Hepatocyte (in vitro differentiated cells): Measurements from ENCODE around the gene VTA1. TPM values are rescaled to one million over a fixed set of nuclear protein-coding genes. Genes with fewer than 3 reads are reported as not detected.

Experiments
- DNase-seq: peaks from one replicate; pipeline ENCODE4 v3.0.0-alpha.2; 2016; ENCODE audit warnings: low spot score
- H2AFZ ChIP-seq: fragments of 200-600 bp; sonication (generic); 2 replicates; pipeline ENCODE4 v1.6.0; 2016; ENCODE audit warnings: antibody characterized with exemption, mild to moderate bottlenecking
- H3K27ac ChIP-seq: fragments of 200-600 bp; sonication (generic); 2 replicates; pipeline ENCODE4 v1.5.1; 2016; ENCODE audit warnings: mild to moderate bottlenecking
- H3K27me3 ChIP-seq: fragments of 200-600 bp; sonication (generic); 2 replicates; pipeline ENCODE4 v1.6.1; 2016
- H3K36me3 ChIP-seq: fragments of 200-600 bp; sonication (generic); replicated peaks from 2 replicates; pipeline ENCODE4 v1.5.1; 2016; ENCODE audit warnings: low read depth; ENCODE audit not compliant: insufficient read depth
- H3K4me1 ChIP-seq: fragments of 200-600 bp; sonication (generic); 2 replicates; pipeline ENCODE4 v1.5.1; 2016; ENCODE audit warnings: mild to moderate bottlenecking, moderate library complexity; ENCODE audit not compliant: insufficient read depth
- H3K4me2 ChIP-seq: fragments of 200-600 bp; sonication (generic); 2 replicates; pipeline ENCODE4 v1.6.0; 2016
- H3K4me3 ChIP-seq: fragments of 200-600 bp; sonication (generic); 2 replicates; pipeline ENCODE4 v1.5.1; 2016; ENCODE audit warnings: mild to moderate bottlenecking
- H3K79me2 ChIP-seq: fragments of 200-600 bp; sonication (generic); 2 replicates; pipeline ENCODE4 v1.6.0; 2017; ENCODE audit warnings: mild to moderate bottlenecking
- H3K9me2 ChIP-seq: fragments of 200-600 bp; sonication (generic); replicated peaks from 2 replicates; pipeline ENCODE4 v1.6.0; 2017; ENCODE audit warnings: mild to moderate bottlenecking; ENCODE audit not compliant: insufficient read depth
- H3K9me3 ChIP-seq: fragments of 200-600 bp; sonication (generic); 2 replicates; pipeline ENCODE4 v1.5.1; 2016; ENCODE audit warnings: low read depth, mild to moderate bottlenecking
- H4K20me1 ChIP-seq: fragments of 200-600 bp; sonication (generic); 2 replicates; pipeline ENCODE4 v1.6.0; 2016; ENCODE audit warnings: mild to moderate bottlenecking; ENCODE audit not compliant: insufficient read depth, poor library complexity, severe bottlenecking
- EZH2 ChIP-seq: fragments of 200-600 bp; sonication (generic); IDR thresholded peaks from 2 replicates; pipeline ENCODE4 v1.6.1; 2016; ENCODE audit warnings: antibody characterized with exemption, mild to moderate bottlenecking, borderline replicate concordance
- EZH2phosphoT487 ChIP-seq: fragments of 200-600 bp; sonication (generic); IDR thresholded peaks from one replicate; pipeline ENCODE4 v1.6.1; 2018; ENCODE audit warnings: antibody characterized with exemption, mild to moderate bottlenecking, low read depth, moderate library complexity; ENCODE audit not compliant: unreplicated experiment, severe bottlenecking
- WGBS: methylation state at CpG from one replicate; pipeline ENCODE4 v1.1.6; 2016; ENCODE audit warnings: low lambda C conversion rate; ENCODE audit errors: missing lambda C conversion rate; 5-methylcytosine and 5-hydroxymethylcytosine counted together
- polyA plus RNA-seq: library from polyadenylated mRNA; unstranded; fragments of >200 nt; fragmentation: Nextera tagmentation; extraction: Ambion mirVana; gene quantifications from 2 replicates; pipeline ENCODE4 v1.2.1, GENCODE V29; 2016
- total RNA-seq: library from RNA; depleted of rRNA; stranded (reverse); fragments of >200 nt; gene quantifications from 2 replicates; pipeline ENCODE4 v1.2.3, GENCODE V29; 2014
- TF ChIP-seq, protein P1 (sequence below): fragments of 200-600 bp; sonication (generic); IDR thresholded peaks from 2 replicates; pipeline ENCODE4 v1.5.1; 2016; ENCODE audit warnings: antibody characterized with exemption, mild to moderate bottlenecking; ENCODE audit not compliant: poor library complexity

The VTA1 gene
- total and polyA plus RNA-seq, 2 experiments from 2014 or later, result 77.6 to 99.2 TPM

DNA sequence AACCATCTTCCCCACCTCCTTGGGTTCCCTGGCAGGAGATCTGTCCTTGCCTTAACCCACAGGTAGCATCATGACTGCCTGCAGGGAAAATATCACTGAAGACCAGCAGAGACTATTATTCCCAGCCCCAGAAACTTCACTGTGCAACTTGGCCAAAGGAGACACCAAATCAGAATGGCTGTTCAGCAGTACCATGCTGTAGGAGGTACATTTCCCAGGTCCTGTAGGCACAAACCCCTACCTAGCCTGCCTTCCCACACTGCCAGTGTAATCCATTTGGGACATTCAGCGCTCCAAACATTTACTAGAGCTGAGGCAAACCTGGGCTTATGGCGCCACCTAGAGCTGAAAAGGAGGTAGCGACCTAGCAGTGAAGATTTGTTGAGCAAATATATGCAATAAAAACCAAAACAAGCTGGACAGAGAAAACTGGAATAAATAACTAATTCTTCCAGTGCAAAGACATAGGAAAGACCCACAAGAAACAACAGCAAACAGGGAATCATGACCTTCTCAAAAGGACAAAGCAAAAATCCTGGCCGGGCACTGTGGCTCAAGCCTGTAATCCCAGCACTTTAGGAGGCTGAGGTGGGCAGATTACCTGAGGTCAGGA, 60.3 kb downstream of the VTA1 start:
- Histone ChIP-seq H3K9me3 (peaks cover 3% of the 10 kb centered on the region), H3K27me3 (no peaks in the 10 kb centered on the region), H3K4me1 (no peaks in the 10 kb centered on the region), H2AFZ (no peak overlapping the region), H3K27ac (no peak overlapping the region), H3K9me2 (no peaks in the 10 kb centered on the region), H3K36me3 (peaks cover 7% of the 10 kb centered on the region), H3K4me2 (no peak overlapping the region), H4K20me1 (no peaks in the 10 kb centered on the region), H3K4me3 (no peak overlapping the region), H3K79me2 (no peaks in the 10 kb centered on the region)
- peak; percentile 51 for DNase-seq
- 51% methylated on average over 4 of the region's 4 CpGs for WGBS
- TF ChIP-seq EZH2, result no peak
- TF ChIP-seq, protein P1, sequence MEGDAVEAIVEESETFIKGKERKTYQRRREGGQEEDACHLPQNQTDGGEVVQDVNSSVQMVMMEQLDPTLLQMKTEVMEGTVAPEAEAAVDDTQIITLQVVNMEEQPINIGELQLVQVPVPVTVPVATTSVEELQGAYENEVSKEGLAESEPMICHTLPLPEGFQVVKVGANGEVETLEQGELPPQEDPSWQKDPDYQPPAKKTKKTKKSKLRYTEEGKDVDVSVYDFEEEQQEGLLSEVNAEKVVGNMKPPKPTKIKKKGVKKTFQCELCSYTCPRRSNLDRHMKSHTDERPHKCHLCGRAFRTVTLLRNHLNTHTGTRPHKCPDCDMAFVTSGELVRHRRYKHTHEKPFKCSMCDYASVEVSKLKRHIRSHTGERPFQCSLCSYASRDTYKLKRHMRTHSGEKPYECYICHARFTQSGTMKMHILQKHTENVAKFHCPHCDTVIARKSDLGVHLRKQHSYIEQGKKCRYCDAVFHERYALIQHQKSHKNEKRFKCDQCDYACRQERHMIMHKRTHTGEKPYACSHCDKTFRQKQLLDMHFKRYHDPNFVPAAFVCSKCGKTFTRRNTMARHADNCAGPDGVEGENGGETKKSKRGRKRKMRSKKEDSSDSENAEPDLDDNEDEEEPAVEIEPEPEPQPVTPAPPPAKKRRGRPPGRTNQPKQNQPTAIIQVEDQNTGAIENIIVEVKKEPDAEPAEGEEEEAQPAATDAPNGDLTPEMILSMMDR, result peak; percentile 56

DNA sequence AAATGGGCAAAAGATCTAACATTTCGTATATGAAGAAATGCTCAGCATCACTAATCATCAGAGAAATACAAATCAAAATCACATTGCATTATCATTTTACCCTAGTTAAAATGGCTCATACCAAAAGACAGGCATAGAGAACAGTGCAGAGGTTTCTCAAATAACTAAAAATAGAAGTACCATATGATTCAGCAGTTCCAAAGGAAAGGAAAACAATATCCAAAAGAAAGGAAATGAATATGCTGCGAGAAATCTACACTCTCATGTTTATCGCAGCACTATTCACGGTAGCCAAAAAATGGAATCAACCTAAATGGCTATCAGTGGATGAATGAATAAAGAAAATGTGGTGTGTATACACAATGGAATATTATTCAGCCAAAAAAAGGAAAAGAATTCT, 63.5 kb downstream of the VTA1 start:
- no peaks in the 10 kb centered on the region for H3K79me2 ChIP-seq
- no peaks in the 10 kb centered on the region for H3K4me1 ChIP-seq
- WGBS, result 98% methylated on average over 4 of the region's 4 CpGs
- H3K9me3 ChIP-seq, result peaks cover 3% of the 10 kb centered on the region
- no peak overlapping the region for H3K27ac ChIP-seq
- peaks cover 7% of the 10 kb centered on the region for H3K36me3 ChIP-seq
- no peaks in the 10 kb centered on the region for H3K27me3 ChIP-seq
- H3K9me2 ChIP-seq, result no peaks in the 10 kb centered on the region
- TF ChIP-seq EZH2 (no peak), EZH2phosphoT487 (no peak)
- TF ChIP-seq, protein P1, result no peak
- no peak overlapping the region for H3K4me2 ChIP-seq
- no peaks in the 10 kb centered on the region for H4K20me1 ChIP-seq
- H3K4me3 ChIP-seq, result no peak overlapping the region
- DNase-seq, result no peak
- no peak overlapping the region for H2AFZ ChIP-seq

DNA sequence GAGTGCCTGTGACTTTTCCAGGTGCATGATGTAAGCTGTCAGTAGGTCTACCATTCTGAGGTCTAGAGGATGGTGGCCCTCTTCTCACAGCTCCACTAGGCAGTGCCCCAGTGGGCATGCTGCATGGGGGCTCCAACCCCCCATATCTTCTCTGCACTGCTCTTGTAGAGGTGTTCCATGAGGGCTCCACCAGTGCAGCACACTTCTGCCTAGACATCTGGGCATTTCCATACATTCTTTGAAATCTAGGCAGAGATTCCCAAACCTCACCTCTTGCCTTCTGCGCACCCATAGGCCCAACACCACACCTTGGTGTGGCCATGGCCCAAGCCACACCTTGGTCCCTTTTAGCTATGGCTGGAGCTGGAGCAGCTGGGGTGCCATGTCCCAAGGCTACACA, 66.3 kb downstream of the VTA1 start:
- peaks cover 7% of the 10 kb centered on the region for H3K36me3 ChIP-seq
- no peaks in the 10 kb centered on the region for H3K4me1 ChIP-seq
- H3K4me3 ChIP-seq, result no peak overlapping the region
- no peaks in the 10 kb centered on the region for H4K20me1 ChIP-seq
- H2AFZ ChIP-seq, result no peak overlapping the region
- no peaks in the 10 kb centered on the region for H3K9me2 ChIP-seq
- no peak overlapping the region for H3K4me2 ChIP-seq
- TF ChIP-seq, protein P1, result no peak
- TF ChIP-seq EZH2 (no peak), EZH2phosphoT487 (no peak)
- no peak for DNase-seq
- WGBS, result 95% methylated on average over 1 of the region's 1 CpG
- H3K27ac ChIP-seq, result no peak overlapping the region
- peaks cover under 1% of the 10 kb centered on the region for H3K9me3 ChIP-seq
- no peaks in the 10 kb centered on the region for H3K79me2 ChIP-seq
- H3K27me3 ChIP-seq, result no peaks in the 10 kb centered on the region
